Endothelial cell of umbilical vein (primary cell): ENCODE results near the gene NCL.

Experiments used
- EZH2 ChIP-seq: IDR thresholded peaks from 2 replicates; pipeline ENCODE4 v1.6.1; 2012; ENCODE audit warnings: borderline replicate concordance, low read depth, mild to moderate bottlenecking, moderate library complexity, low read length, inconsistent platforms; ENCODE audit not compliant: severe bottlenecking
- GATA2 ChIP-seq: IDR thresholded peaks from 2 replicates; pipeline ENCODE4 v1.7.0; 2011; ENCODE audit warnings: low read depth, mild to moderate bottlenecking, moderate library complexity, mixed read lengths, low read length; ENCODE audit not compliant: insufficient read length, insufficient read depth
- JUN ChIP-seq: IDR thresholded peaks from 2 replicates; pipeline ENCODE4 v1.6.1; 2011; ENCODE audit warnings: borderline replicate concordance, low read depth; ENCODE audit not compliant: insufficient read length, insufficient read depth
- MYC ChIP-seq: IDR thresholded peaks from one replicate; pipeline ENCODE4 v1.6.1; 2011; ENCODE audit warnings: mild to moderate bottlenecking, low read depth, low read length
- POLR2A ChIP-seq: IDR thresholded peaks from 2 replicates; pipeline ENCODE4 v1.6.1; 2012; ENCODE audit warnings: low read depth, mild to moderate bottlenecking, control low read depth, low read length
- POLR2AphosphoS5 ChIP-seq: IDR thresholded peaks from 2 replicates; pipeline ENCODE4 v1.6.1; 2012; ENCODE audit warnings: low read depth, mild to moderate bottlenecking, control low read depth, low read length, moderate library complexity; ENCODE audit not compliant: insufficient read depth
- TF ChIP-seq, protein P1 (sequence below), 2 donors: IDR thresholded peaks; 1 replicate in 1 of 2; 2 replicates in 1 of 2; pipeline ENCODE4 v1.5.1; 2011; ENCODE audit warnings: low read length in 2 of 2, mild to moderate bottlenecking in 2 of 2, moderate library complexity in 2 of 2, control low read depth in 1 of 2, inconsistent platforms in 1 of 2, low read depth in 1 of 2; ENCODE audit not compliant: insufficient read depth in 1 of 2; ENCODE audit errors: extremely low read depth in 1 of 2
- TF ChIP-seq, protein P2 (sequence below): IDR thresholded peaks from 2 replicates; pipeline ENCODE4 v1.6.1; 2011; ENCODE audit not compliant: insufficient read depth, insufficient read length

DNA sequence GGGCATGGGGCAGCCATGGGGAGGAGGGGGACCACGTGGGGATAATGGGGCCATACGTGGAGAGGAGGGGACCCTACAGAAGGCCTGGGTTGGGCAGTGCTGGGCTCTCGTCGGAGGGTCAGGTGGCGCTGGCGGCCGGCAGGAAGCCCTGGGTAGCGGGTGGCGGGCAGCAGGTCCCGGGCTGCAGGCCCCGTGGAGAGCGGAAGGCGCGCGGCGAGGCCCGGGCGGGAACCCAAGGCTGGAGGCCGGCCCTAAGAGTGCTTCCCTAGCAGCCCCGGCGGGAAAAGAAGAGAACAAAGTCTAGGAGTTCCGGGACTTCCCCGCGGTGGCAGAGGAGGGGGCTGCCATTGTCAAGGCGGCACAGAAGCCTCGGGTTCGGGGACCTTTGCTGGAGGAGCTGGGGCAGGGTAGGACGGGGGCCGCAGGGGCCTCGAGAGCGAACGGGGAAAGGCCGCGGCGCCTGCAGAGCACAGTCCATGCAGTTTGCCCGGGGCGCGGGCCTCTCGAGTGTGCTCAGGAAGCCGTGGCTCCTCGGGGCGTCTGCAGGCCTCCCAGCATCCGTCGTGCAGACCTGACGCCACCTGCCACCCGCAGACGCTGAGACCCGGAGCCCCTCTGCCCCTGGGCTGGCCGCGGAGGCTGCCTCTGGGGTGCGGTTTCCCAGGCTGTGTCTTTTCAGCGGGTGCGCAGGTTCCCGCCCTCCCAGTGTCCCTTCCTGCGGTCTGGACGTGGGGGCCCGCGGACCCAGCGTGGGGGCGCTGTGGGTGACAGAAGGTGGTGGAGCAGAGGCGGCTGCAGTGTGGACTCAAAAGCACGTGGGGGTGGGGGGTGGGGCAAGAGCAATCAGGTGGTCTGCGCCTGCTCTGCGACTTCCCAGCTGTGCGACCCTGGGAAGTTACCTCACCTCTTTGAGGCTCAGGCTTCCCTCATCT lies 19.4 kb upstream of the NCL start:
- TF ChIP-seq JUN (no peak), POLR2A (no peak), MYC (no peak), GATA2 (no peak), EZH2 (no peak), POLR2AphosphoS5 (no peak)
- TF ChIP-seq, protein P1, sequence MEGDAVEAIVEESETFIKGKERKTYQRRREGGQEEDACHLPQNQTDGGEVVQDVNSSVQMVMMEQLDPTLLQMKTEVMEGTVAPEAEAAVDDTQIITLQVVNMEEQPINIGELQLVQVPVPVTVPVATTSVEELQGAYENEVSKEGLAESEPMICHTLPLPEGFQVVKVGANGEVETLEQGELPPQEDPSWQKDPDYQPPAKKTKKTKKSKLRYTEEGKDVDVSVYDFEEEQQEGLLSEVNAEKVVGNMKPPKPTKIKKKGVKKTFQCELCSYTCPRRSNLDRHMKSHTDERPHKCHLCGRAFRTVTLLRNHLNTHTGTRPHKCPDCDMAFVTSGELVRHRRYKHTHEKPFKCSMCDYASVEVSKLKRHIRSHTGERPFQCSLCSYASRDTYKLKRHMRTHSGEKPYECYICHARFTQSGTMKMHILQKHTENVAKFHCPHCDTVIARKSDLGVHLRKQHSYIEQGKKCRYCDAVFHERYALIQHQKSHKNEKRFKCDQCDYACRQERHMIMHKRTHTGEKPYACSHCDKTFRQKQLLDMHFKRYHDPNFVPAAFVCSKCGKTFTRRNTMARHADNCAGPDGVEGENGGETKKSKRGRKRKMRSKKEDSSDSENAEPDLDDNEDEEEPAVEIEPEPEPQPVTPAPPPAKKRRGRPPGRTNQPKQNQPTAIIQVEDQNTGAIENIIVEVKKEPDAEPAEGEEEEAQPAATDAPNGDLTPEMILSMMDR (IDR thresholded peaks at IDR 0.05; ENCODE audit: extremely low read depth in 1 of 2, insufficient read depth in 1 of 2, low read depth in 1 of 2, low read length in 2 of 2) = no peak
- TF ChIP-seq, protein P2, sequence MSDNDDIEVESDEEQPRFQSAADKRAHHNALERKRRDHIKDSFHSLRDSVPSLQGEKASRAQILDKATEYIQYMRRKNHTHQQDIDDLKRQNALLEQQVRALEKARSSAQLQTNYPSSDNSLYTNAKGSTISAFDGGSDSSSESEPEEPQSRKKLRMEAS = peak; percentile 40
